ENCODE measurements around the gene NKG7. TPM values are rescaled to one million over a fixed set of nuclear protein-coding genes. Genes with fewer than 3 reads are reported as not detected.

NKG7 gene
- total and polyA plus RNA-seq, 4 donors, result 2.0 to 13.6 (median 5.7) TPM

DNA sequence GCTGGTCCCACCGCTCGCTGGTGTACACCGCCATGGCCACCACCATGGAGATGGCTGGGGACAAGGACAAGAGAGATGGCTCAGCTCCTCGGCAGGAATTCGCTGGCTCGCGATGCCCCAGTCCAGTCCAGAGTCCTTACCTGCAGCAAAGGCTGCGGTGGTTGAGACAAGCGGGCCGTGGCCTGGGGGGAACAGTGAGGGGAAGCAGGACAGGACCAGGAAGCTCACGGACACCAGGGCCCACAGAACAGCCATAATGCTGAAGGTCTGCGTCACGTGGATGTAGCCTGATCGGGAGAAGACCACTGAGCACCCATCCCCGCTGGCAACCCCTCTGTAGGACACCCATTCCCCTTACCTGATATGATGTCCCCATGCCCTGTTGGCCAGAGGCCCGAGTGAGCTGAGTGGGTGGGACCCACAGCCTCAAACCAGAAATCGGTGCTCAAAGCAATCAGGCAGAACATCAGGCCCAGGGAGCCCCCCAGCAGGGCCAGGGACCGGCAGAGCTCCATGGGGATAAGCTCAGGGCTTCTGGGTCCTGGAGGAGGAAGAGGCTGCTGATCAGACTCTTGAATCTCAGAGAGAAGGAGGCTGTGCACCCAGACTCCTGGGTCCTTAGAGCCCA, 319 bp downstream of the NKG7 start:
- DNase-seq (ENCODE audit: low spot score), result no peak
- Histone ChIP-seq H3K9ac (ENCODE audit: low read depth in 1 of 2, low read length in 2 of 2) (no peak overlapping the region), H3K4me3 (ENCODE audit: low read depth in 1 of 3, low read length in 3 of 3) (peak overlapping the region in 1 of 3 donors; percentile 1), H3K4me1 (ENCODE audit: control insufficient read depth in 4 of 4, insufficient read depth in 4 of 4, low read length in 3 of 4) (peaks cover 0 to 13% (median 3%) of the 10 kb centered on the region in 4 donors), H3K9me3 (ENCODE audit: control insufficient read depth in 4 of 4, low read length in 3 of 4) (no peaks in the 10 kb centered on the region), H3K27me3 (ENCODE audit: control insufficient read depth in 4 of 4, insufficient read depth in 4 of 4, low read length in 3 of 4) (no peaks in the 10 kb centered on the region), H3K36me3 (ENCODE audit: control insufficient read depth in 4 of 4, insufficient read depth in 3 of 4, low read depth in 1 of 4, low read length in 3 of 4) (no peaks in the 10 kb centered on the region), H3K27ac (ENCODE audit: low read depth in 1 of 2, low read length in 2 of 2) (peak overlapping the region; percentile 10 to 26)
- TF ChIP-seq FOXA2 (IDR thresholded peaks at IDR 0.05) (no peak), ATF3 (IDR thresholded peaks at IDR 0.05) (no peak), HNF4A (conservative IDR thresholded peaks at IDR 0.05) (no peak)
- WGBS, result 82% methylated on average over 18 of the region's 18 CpGs

GRCh38 chr19:51371186-51371690, 1.2 kb downstream of the NKG7 start:
- 79% methylated on average over 8 of the region's 8 CpGs for WGBS
- no peak for DNase-seq (ENCODE audit: low spot score)
- Histone ChIP-seq H3K36me3 (ENCODE audit: control insufficient read depth in 4 of 4, insufficient read depth in 3 of 4, low read depth in 1 of 4, low read length in 3 of 4) (no peaks in the 10 kb centered on the region), H3K9ac (ENCODE audit: low read depth in 1 of 2, low read length in 2 of 2) (no peak overlapping the region), H3K9me3 (ENCODE audit: control insufficient read depth in 4 of 4, low read length in 3 of 4) (no peaks in the 10 kb centered on the region), H3K27me3 (ENCODE audit: control insufficient read depth in 4 of 4, insufficient read depth in 4 of 4, low read length in 3 of 4) (no peaks in the 10 kb centered on the region), H3K27ac (ENCODE audit: low read depth in 1 of 2, low read length in 2 of 2) (no peak overlapping the region), H3K4me1 (ENCODE audit: control insufficient read depth in 4 of 4, insufficient read depth in 4 of 4, low read length in 3 of 4) (peaks cover 0 to 13% (median 5%) of the 10 kb centered on the region in 4 donors), H3K4me3 (ENCODE audit: low read depth in 1 of 3, low read length in 3 of 3) (peak overlapping the region in 1 of 3 donors; percentile 5)
- no peak for TF ChIP-seq HNF4A (conservative IDR thresholded peaks at IDR 0.05)
- no peak for TF ChIP-seq SP1 (IDR thresholded peaks at IDR 0.05)
- TF ChIP-seq, protein P1, sequence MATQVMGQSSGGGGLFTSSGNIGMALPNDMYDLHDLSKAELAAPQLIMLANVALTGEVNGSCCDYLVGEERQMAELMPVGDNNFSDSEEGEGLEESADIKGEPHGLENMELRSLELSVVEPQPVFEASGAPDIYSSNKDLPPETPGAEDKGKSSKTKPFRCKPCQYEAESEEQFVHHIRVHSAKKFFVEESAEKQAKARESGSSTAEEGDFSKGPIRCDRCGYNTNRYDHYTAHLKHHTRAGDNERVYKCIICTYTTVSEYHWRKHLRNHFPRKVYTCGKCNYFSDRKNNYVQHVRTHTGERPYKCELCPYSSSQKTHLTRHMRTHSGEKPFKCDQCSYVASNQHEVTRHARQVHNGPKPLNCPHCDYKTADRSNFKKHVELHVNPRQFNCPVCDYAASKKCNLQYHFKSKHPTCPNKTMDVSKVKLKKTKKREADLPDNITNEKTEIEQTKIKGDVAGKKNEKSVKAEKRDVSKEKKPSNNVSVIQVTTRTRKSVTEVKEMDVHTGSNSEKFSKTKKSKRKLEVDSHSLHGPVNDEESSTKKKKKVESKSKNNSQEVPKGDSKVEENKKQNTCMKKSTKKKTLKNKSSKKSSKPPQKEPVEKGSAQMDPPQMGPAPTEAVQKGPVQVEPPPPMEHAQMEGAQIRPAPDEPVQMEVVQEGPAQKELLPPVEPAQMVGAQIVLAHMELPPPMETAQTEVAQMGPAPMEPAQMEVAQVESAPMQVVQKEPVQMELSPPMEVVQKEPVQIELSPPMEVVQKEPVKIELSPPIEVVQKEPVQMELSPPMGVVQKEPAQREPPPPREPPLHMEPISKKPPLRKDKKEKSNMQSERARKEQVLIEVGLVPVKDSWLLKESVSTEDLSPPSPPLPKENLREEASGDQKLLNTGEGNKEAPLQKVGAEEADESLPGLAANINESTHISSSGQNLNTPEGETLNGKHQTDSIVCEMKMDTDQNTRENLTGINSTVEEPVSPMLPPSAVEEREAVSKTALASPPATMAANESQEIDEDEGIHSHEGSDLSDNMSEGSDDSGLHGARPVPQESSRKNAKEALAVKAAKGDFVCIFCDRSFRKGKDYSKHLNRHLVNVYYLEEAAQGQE (IDR thresholded peaks at IDR 0.05), result no peak
- TF ChIP-seq CTCF (IDR thresholded peaks at IDR 0.05; ENCODE audit: low read depth, low read length, missing input control), result no peak
- no peak for TF ChIP-seq MAX (IDR thresholded peaks at IDR 0.05)
- TF ChIP-seq TAF1 (conservative IDR thresholded peaks at IDR 0.05), result no peak
- TF ChIP-seq, protein P2, sequence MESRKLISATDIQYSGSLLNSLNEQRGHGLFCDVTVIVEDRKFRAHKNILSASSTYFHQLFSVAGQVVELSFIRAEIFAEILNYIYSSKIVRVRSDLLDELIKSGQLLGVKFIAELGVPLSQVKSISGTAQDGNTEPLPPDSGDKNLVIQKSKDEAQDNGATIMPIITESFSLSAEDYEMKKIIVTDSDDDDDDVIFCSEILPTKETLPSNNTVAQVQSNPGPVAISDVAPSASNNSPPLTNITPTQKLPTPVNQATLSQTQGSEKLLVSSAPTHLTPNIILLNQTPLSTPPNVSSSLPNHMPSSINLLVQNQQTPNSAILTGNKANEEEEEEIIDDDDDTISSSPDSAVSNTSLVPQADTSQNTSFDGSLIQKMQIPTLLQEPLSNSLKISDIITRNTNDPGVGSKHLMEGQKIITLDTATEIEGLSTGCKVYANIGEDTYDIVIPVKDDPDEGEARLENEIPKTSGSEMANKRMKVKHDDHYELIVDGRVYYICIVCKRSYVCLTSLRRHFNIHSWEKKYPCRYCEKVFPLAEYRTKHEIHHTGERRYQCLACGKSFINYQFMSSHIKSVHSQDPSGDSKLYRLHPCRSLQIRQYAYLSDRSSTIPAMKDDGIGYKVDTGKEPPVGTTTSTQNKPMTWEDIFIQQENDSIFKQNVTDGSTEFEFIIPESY (IDR thresholded peaks at IDR 0.05), result no peak
- TF ChIP-seq FOXA1 (IDR thresholded peaks at IDR 0.05), result no peak
- TF ChIP-seq GABPA (IDR thresholded peaks at IDR 0.05 in 1 of 2, conservative IDR thresholded peaks at IDR 0.05 in 1 of 2), result no peak
- TF ChIP-seq RXRA (IDR thresholded peaks at IDR 0.05), result no peak
- no peak for TF ChIP-seq NR2F2 (IDR thresholded peaks at IDR 0.05)
- TF ChIP-seq JUND (IDR thresholded peaks at IDR 0.05), result no peak
- TF ChIP-seq RAD21 (IDR thresholded peaks at IDR 0.05), result no peak
- no peak for TF ChIP-seq HNF4G (IDR thresholded peaks at IDR 0.05)
- no peak for TF ChIP-seq FOXA2 (IDR thresholded peaks at IDR 0.05)
- TF ChIP-seq EGR1 (IDR thresholded peaks at IDR 0.05; ENCODE audit: low read depth in 2 of 2), result no peak
- TF ChIP-seq YY1 (IDR thresholded peaks at IDR 0.05), result no peak
